GM23338 (cell line): ENCODE data around the gene TMPRSS9. TPM values are rescaled to one million over a fixed set of nuclear protein-coding genes. Genes with fewer than 3 reads are reported as not detected.

ENCODE experiments used
- ATAC-seq: fragments of 200-7000 bp; cut with Tn5 transposase; 3 replicates; pipeline ENCODE4 v1.9.1; 2020
- DNase-seq: peaks from one replicate; pipeline ENCODE4 v3.0.0-alpha.2; 2015; ENCODE audit warnings: low spot score
- H2AFZ ChIP-seq: fragments of 200-600 bp; sonication (generic); 2 replicates; pipeline ENCODE4 v1.8.0; 2016; ENCODE audit warnings: antibody characterized with exemption, mild to moderate bottlenecking, moderate library complexity
- H3F3A ChIP-seq: fragments of 200-600 bp; sonication (generic); replicated peaks from 2 replicates; pipeline ENCODE4 v1.8.0; 2017; ENCODE audit warnings: antibody characterized with exemption, mixed run types, low read depth
- H3K27ac ChIP-seq: fragments of 200-600 bp; sonication (generic); 2 replicates; pipeline ENCODE4 v1.6.1; 2016; ENCODE audit warnings: low read depth
- H3K27me3 ChIP-seq: fragments of 200-600 bp; sonication (generic); 2 replicates; pipeline ENCODE4 v1.8.0; 2016; ENCODE audit warnings: mild to moderate bottlenecking, mixed run types, moderate library complexity; ENCODE audit not compliant: insufficient read depth
- H3K36me3 ChIP-seq: fragments of 200-600 bp; sonication (generic); 2 replicates; pipeline ENCODE4 v1.8.0; 2016; ENCODE audit warnings: mild to moderate bottlenecking; ENCODE audit not compliant: insufficient read depth
- H3K4me1 ChIP-seq: fragments of 200-600 bp; sonication (generic); 2 replicates; pipeline ENCODE4 v1.8.0; 2016; ENCODE audit warnings: mild to moderate bottlenecking, moderate library complexity; ENCODE audit not compliant: insufficient read depth
- H3K4me2 ChIP-seq: fragments of 200-600 bp; sonication (generic); 2 replicates; pipeline ENCODE4 v1.7.1; 2017; ENCODE audit warnings: mixed run types
- H3K4me3 ChIP-seq: fragments of 200-600 bp; sonication (generic); 2 replicates; pipeline ENCODE4 v1.6.1; 2016; ENCODE audit warnings: mixed run types
- H3K79me2 ChIP-seq: fragments of 200-600 bp; sonication (generic); replicated peaks from 2 replicates; pipeline ENCODE4 v1.8.0; 2017; ENCODE audit warnings: mild to moderate bottlenecking; ENCODE audit not compliant: insufficient read depth
- H3K9me2 ChIP-seq: fragments of 200-600 bp; sonication (generic); 2 replicates; pipeline ENCODE4 v1.8.0; 2017; ENCODE audit not compliant: insufficient read depth
- H4K20me1 ChIP-seq: fragments of 200-600 bp; sonication (generic); replicated peaks from 2 replicates; pipeline ENCODE4 v1.8.0; 2017; ENCODE audit warnings: mild to moderate bottlenecking; ENCODE audit not compliant: insufficient read depth
- H3K27ac Mint-ChIP-seq: 2 replicates; pipeline ENCODE4 v1.8.0; 2020; ENCODE audit warnings: inconsistent platforms, mild to moderate bottlenecking, moderate library complexity, mixed read lengths
- H3K27me3 Mint-ChIP-seq: 3 replicates; pipeline ENCODE4 v1.8.0; 2022; ENCODE audit warnings: low read depth, mild to moderate bottlenecking, moderate library complexity, mixed read lengths, inconsistent platforms; ENCODE audit not compliant: insufficient read depth, poor library complexity
- H3K36me3 Mint-ChIP-seq: 3 replicates; pipeline ENCODE4 v1.8.0; 2021; ENCODE audit warnings: low read depth, mild to moderate bottlenecking, inconsistent platforms, moderate library complexity, mixed read lengths
- H3K4me1 Mint-ChIP-seq: 3 replicates; pipeline ENCODE4 v1.8.0; 2020; ENCODE audit warnings: mild to moderate bottlenecking, inconsistent platforms, mixed read lengths
- H3K4me3 Mint-ChIP-seq: 3 replicates; pipeline ENCODE4 v1.8.0; 2021; ENCODE audit warnings: moderate library complexity, mild to moderate bottlenecking, inconsistent platforms, mixed read lengths
- H3K9me3 Mint-ChIP-seq: 3 replicates; pipeline ENCODE4 v1.8.0; 2020; ENCODE audit warnings: moderate library complexity, mild to moderate bottlenecking, inconsistent platforms, mixed read lengths
- CREB1 ChIP-seq: fragments of 250-450 bp; sonication (Bioruptor Pico); IDR thresholded peaks from 2 replicates; pipeline ENCODE4 v1.5.0; 2020; ENCODE audit warnings: low read depth, mild to moderate bottlenecking, moderate library complexity
- CTCF ChIP-seq, 2 experiments: fragments of 200-600 bp in 1 of 2; sonication (generic) in 1 of 2; conservative IDR thresholded peaks; 2 replicates each; pipeline versions ENCODE4 v1.5.1 to v1.6.1; 2016 to 2017; ENCODE audit warnings: antibody characterized with exemption in 2 of 2, low read depth in 2 of 2, mild to moderate bottlenecking in 2 of 2, moderate library complexity in 1 of 2
- JUNB ChIP-seq: IDR thresholded peaks from one replicate; pipeline ENCODE4 v1.6.1; 2016; ENCODE audit warnings: antibody characterized with exemption; ENCODE audit not compliant: unreplicated experiment
- NANOG ChIP-seq: IDR thresholded peaks from 2 replicates; pipeline ENCODE4 v1.6.1; 2016; ENCODE audit warnings: antibody characterized with exemption, borderline replicate concordance
- POLR2AphosphoS5 ChIP-seq: IDR thresholded peaks from 2 replicates; pipeline ENCODE4 v1.6.1; 2016; ENCODE audit warnings: antibody characterized with exemption, low read depth
- REST ChIP-seq: IDR thresholded peaks from one replicate; pipeline ENCODE4 v1.6.1; 2018; ENCODE audit warnings: antibody characterized with exemption; ENCODE audit not compliant: unreplicated experiment
- STAT1 ChIP-seq: IDR thresholded peaks from one replicate; pipeline ENCODE4 v1.6.1; 2016; ENCODE audit warnings: antibody characterized with exemption; ENCODE audit not compliant: unreplicated experiment
- ZNF114 ChIP-seq: fragments of 250-450 bp; sonication (Bioruptor Pico); IDR thresholded peaks from 2 replicates; pipeline ENCODE4 v1.5.0; 2020; ENCODE audit warnings: mild to moderate bottlenecking, moderate library complexity
- ZNF331 ChIP-seq: fragments of 250-450 bp; sonication (Bioruptor Pico); IDR thresholded peaks from 2 replicates; pipeline ENCODE4 v1.5.0; 2020; ENCODE audit warnings: low read depth, mild to moderate bottlenecking, moderate library complexity
- polyA plus RNA-seq: library from polyadenylated mRNA; unstranded; fragments of >200 nt; fragmentation: Nextera tagmentation; extraction: Ambion mirVana; gene quantifications from 2 replicates; pipeline ENCODE4 v1.2.1, GENCODE V29; 2016
- total RNA-seq: library from RNA; depleted of rRNA; stranded (reverse); fragments of >200 nt; shearing (Covaris generic); gene quantifications from 2 replicates; pipeline ENCODE4 v1.2.3, GENCODE V29; 2014

The TMPRSS9 gene
- total and polyA plus RNA-seq, 2 experiments from 2014 or later: 0.05 to 0.28 TPM

- Histone ChIP-seq H4K20me1 (no peaks in the 10 kb centered on the region; the same call in 1 of the 2 replicates), H3K27me3 (no peaks in the 10 kb centered on the region), H2AFZ (no peak overlapping the region), H3K4me2 (no peak overlapping the region), H3K4me1 (no peaks in the 10 kb centered on the region), H3K27ac (no peak overlapping the region), H3F3A (no peaks in the 10 kb centered on the region), H3K36me3 (no peaks in the 10 kb centered on the region), H3K4me3 (no peak overlapping the region), H3K79me2 (no peaks in the 10 kb centered on the region), H3K9me2 (no peaks in the 10 kb centered on the region)
- Mint-ChIP-seq H3K36me3 (no peaks in the 10 kb centered on the region; the same call in 2 of the 3 replicates), H3K4me1 (no peaks in the 10 kb centered on the region; the same call in 2 of the 3 replicates), H3K4me3 (no peak overlapping the region), H3K9me3 (peaks cover 6% of the 10 kb centered on the region; the same call in 1 of the 3 replicates), H3K27me3 (peaks cover 4% of the 10 kb centered on the region), H3K27ac (no peak overlapping the region)
- no peak for TF ChIP-seq ZNF114 (CRISPR knock-in tag)
- no peak for TF ChIP-seq NANOG
- DNase-seq (no peak), ATAC-seq (no peak)
Measured at GRCh38 chr19:2317756-2318155, 42.3 kb upstream of the TMPRSS9 start.

- no peaks in the 10 kb centered on the region for H3K9me2 ChIP-seq
- no peak overlapping the region for H2AFZ ChIP-seq
- no peaks in the 10 kb centered on the region for H3K79me2 ChIP-seq
- H3K36me3 ChIP-seq: no peaks in the 10 kb centered on the region
- ATAC-seq (no peak), DNase-seq (no peak)
- H3K27ac Mint-ChIP-seq: no peak overlapping the region
- no peak overlapping the region for H3K27ac ChIP-seq
- H3K27me3 Mint-ChIP-seq: peaks cover 4% of the 10 kb centered on the region
- no peak overlapping the region for H3K4me3 ChIP-seq
- H3K4me3 Mint-ChIP-seq: no peak overlapping the region
- no peak for TF ChIP-seq JUNB
- no peaks in the 10 kb centered on the region for H3F3A ChIP-seq
- no peaks in the 10 kb centered on the region for H3K4me1 ChIP-seq
- peaks cover 3% of the 10 kb centered on the region; the same call in 2 of the 3 replicates for H3K36me3 Mint-ChIP-seq
- H3K4me1 Mint-ChIP-seq: no peaks in the 10 kb centered on the region; the same call in 2 of the 3 replicates
- H3K4me2 ChIP-seq: no peak overlapping the region
- peaks cover 6% of the 10 kb centered on the region; the same call in 1 of the 3 replicates for H3K9me3 Mint-ChIP-seq
- H4K20me1 ChIP-seq: no peaks in the 10 kb centered on the region; the same call in 1 of the 2 replicates
- no peaks in the 10 kb centered on the region for H3K27me3 ChIP-seq
Measured at GRCh38 chr19:2318923-2319322, 41.1 kb upstream of the TMPRSS9 start.

- H3K79me2 ChIP-seq: no peaks in the 10 kb centered on the region
- no peak overlapping the region for H3K27ac Mint-ChIP-seq
- no peaks in the 10 kb centered on the region for H3K4me1 ChIP-seq
- no peaks in the 10 kb centered on the region; the same call in 2 of the 3 replicates for H3K4me1 Mint-ChIP-seq
- no peaks in the 10 kb centered on the region for H3K9me2 ChIP-seq
- no peaks in the 10 kb centered on the region; the same call in 1 of the 2 replicates for H4K20me1 ChIP-seq
- H2AFZ ChIP-seq: no peak overlapping the region
- peaks cover 7% of the 10 kb centered on the region for H3K27me3 Mint-ChIP-seq
- peaks cover 10% of the 10 kb centered on the region for H3K36me3 Mint-ChIP-seq
- no peak overlapping the region for H3K4me3 ChIP-seq
- H3K27ac ChIP-seq: no peak overlapping the region
- ATAC-seq (no peak), DNase-seq (no peak)
- H3K9me3 Mint-ChIP-seq: peaks cover 6% of the 10 kb centered on the region; the same call in 1 of the 3 replicates
- no peaks in the 10 kb centered on the region for H3K27me3 ChIP-seq
- no peaks in the 10 kb centered on the region for H3K36me3 ChIP-seq
- H3K4me3 Mint-ChIP-seq: no peak overlapping the region
- no peaks in the 10 kb centered on the region for H3F3A ChIP-seq
- H3K4me2 ChIP-seq: no peak overlapping the region
- TF ChIP-seq ZNF331 (CRISPR knock-in tag) (no peak), CREB1 (no peak), JUNB (no peak), STAT1 (no peak), POLR2AphosphoS5 (no peak), REST (no peak), CTCF (conservative IDR thresholded peaks at IDR 0.05; ENCODE audit: low read depth in 2 of 2) (no peak), NANOG (no peak)
Measured at GRCh38 chr19:2319551-2319950, 40.5 kb upstream of the TMPRSS9 start.
